Measurements from ENCODE around the gene SAYSD1. TPM values are rescaled to one million over a fixed set of nuclear protein-coding genes. Genes with fewer than 3 reads are reported as not detected.

Gene SAYSD1
- polyA plus RNA-seq, 3 donors, result 4.3 to 15.5 (median 12.0) TPM

DNA sequence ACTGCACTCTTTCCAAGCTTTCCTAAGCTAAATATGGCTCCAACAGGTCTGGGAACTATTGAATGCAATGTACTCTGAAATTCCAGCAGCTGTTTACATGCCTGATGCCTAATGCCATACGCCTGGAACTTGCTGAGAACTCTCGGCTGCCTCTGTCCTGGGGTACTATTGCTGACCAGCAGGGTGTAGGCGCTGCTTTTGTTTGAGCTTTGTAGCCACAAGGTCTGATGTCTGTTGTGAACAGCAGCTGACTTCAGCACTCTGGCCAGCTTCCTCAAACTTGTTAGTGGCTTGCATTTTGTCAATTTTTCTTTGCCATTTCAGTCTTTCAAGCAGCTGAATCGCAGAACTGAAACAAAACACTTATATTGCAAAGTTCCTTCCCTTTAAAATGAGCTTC, 26.7 kb downstream of the SAYSD1 start:
- TF ChIP-seq, protein P1, sequence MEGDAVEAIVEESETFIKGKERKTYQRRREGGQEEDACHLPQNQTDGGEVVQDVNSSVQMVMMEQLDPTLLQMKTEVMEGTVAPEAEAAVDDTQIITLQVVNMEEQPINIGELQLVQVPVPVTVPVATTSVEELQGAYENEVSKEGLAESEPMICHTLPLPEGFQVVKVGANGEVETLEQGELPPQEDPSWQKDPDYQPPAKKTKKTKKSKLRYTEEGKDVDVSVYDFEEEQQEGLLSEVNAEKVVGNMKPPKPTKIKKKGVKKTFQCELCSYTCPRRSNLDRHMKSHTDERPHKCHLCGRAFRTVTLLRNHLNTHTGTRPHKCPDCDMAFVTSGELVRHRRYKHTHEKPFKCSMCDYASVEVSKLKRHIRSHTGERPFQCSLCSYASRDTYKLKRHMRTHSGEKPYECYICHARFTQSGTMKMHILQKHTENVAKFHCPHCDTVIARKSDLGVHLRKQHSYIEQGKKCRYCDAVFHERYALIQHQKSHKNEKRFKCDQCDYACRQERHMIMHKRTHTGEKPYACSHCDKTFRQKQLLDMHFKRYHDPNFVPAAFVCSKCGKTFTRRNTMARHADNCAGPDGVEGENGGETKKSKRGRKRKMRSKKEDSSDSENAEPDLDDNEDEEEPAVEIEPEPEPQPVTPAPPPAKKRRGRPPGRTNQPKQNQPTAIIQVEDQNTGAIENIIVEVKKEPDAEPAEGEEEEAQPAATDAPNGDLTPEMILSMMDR (IDR thresholded peaks at IDR 0.05), result no peak
- H3K9me3 ChIP-seq (replicated peaks in 1 of 2; ENCODE audit: control insufficient read depth in 1 of 2, insufficient read depth in 1 of 2, low read length in 2 of 2), result no peaks in the 10 kb centered on the region
- Mint-ChIP-seq H3K4me3 (no peak overlapping the region), H3K36me3 (peaks cover 0 to 2% of the 10 kb centered on the region in 2 donors), H3K4me1 (peaks cover 2% of the 10 kb centered on the region), H3K27ac (no peak overlapping the region), H3K9me3 (no peaks in the 10 kb centered on the region), H3K27me3 (ENCODE audit: low read depth in 3 of 3) (peaks cover 29 to 61% (median 32%) of the 10 kb centered on the region in 3 donors)
- no peak overlapping the region for H2AFZ ChIP-seq (ENCODE audit: insufficient read depth, low read depth, low read length, poor library complexity, severe bottlenecking)
- peak in 1 of 3 donors; percentile 2 for DNase-seq
- peaks cover 19 to 24% of the 10 kb centered on the region in 2 donors for H3K27me3 ChIP-seq (ENCODE audit: control insufficient read depth in 2 of 2, insufficient read depth in 2 of 2, low read length in 2 of 2)
- no peak overlapping the region for H3K4me2 ChIP-seq (replicated peaks; ENCODE audit: extremely low read depth, low read length, poor library complexity, severe bottlenecking)
- H3K4me1 ChIP-seq (ENCODE audit: control insufficient read depth in 1 of 2, insufficient read depth in 2 of 2, low read length in 2 of 2), result no peaks in the 10 kb centered on the region
- no peaks in the 10 kb centered on the region for H3K79me2 ChIP-seq (ENCODE audit: insufficient read depth, low read length)
- H3K27ac ChIP-seq (ENCODE audit: low read depth in 1 of 2, low read length in 2 of 2), result no peak overlapping the region
- no peaks in the 10 kb centered on the region for H4K20me1 ChIP-seq (ENCODE audit: insufficient read depth, low read length)
- 10% methylated on average over 3 of the region's 4 CpGs for WGBS (ENCODE audit: insufficient coverage)
- H3K4me3 ChIP-seq (replicated peaks in 1 of 3; ENCODE audit: low read depth in 2 of 3, low read length in 3 of 3), result no peak overlapping the region
- no peak overlapping the region for H3K9ac ChIP-seq (ENCODE audit: insufficient read depth, low read length, poor library complexity, severe bottlenecking)
- H3K36me3 ChIP-seq (replicated peaks in 1 of 2; ENCODE audit: control insufficient read depth in 1 of 2, insufficient read depth in 2 of 2, low read length in 2 of 2), result no peaks in the 10 kb centered on the region
- intact Hi-C loops (cut with micrococcal nuclease), result no loop called here

DNA sequence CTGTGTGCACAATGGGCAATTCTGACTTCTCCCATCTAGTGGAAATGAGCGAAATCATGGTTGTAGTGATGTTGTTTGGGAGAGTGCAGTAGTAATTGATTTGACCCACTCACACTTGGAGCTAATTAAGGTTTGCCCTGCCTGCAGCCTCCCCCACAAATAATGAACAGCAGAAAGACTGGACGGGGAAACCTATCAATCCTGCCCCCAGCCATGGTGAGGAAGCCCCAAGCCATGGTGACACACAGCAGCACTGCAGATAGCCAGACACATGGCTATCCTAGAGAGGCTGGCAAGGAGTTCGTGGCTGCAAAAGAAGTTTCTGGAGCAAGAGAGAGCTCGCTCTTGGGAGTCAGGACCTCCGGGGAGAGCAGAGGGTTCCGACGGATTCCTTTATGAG, 27.8 kb downstream of the SAYSD1 start:
- no peak for DNase-seq
- WGBS (ENCODE audit: insufficient coverage), result 80% methylated on average over 1 of the region's 7 CpGs
- no peaks in the 10 kb centered on the region for H3K9me3 Mint-ChIP-seq
- H3K36me3 ChIP-seq (replicated peaks in 1 of 2; ENCODE audit: control insufficient read depth in 1 of 2, insufficient read depth in 2 of 2, low read length in 2 of 2), result no peaks in the 10 kb centered on the region
- H2AFZ ChIP-seq (ENCODE audit: insufficient read depth, low read depth, low read length, poor library complexity, severe bottlenecking), result no peak overlapping the region
- no peaks in the 10 kb centered on the region for H4K20me1 ChIP-seq (ENCODE audit: insufficient read depth, low read length)
- H3K27ac Mint-ChIP-seq, result no peak overlapping the region
- H3K4me3 ChIP-seq (replicated peaks in 1 of 3; ENCODE audit: low read depth in 2 of 3, low read length in 3 of 3), result no peak overlapping the region
- H3K4me1 Mint-ChIP-seq, result peaks cover 2% of the 10 kb centered on the region
- no peak overlapping the region for H3K4me3 Mint-ChIP-seq
- H3K4me1 ChIP-seq (ENCODE audit: control insufficient read depth in 1 of 2, insufficient read depth in 2 of 2, low read length in 2 of 2), result no peaks in the 10 kb centered on the region
- H3K27me3 ChIP-seq (ENCODE audit: control insufficient read depth in 2 of 2, insufficient read depth in 2 of 2, low read length in 2 of 2), result peaks cover 19 to 20% of the 10 kb centered on the region in 2 donors
- peaks cover 0 to 2% of the 10 kb centered on the region in 2 donors for H3K36me3 Mint-ChIP-seq
- no peaks in the 10 kb centered on the region for H3K79me2 ChIP-seq (ENCODE audit: insufficient read depth, low read length)
- no peaks in the 10 kb centered on the region for H3K9me3 ChIP-seq (replicated peaks in 1 of 2; ENCODE audit: control insufficient read depth in 1 of 2, insufficient read depth in 1 of 2, low read length in 2 of 2)
- peaks cover 25 to 57% (median 28%) of the 10 kb centered on the region in 3 donors for H3K27me3 Mint-ChIP-seq (ENCODE audit: low read depth in 3 of 3)
- no peak overlapping the region for H3K9ac ChIP-seq (ENCODE audit: insufficient read depth, low read length, poor library complexity, severe bottlenecking)
- H3K27ac ChIP-seq (ENCODE audit: low read depth in 1 of 2, low read length in 2 of 2), result no peak overlapping the region
- H3K4me2 ChIP-seq (replicated peaks; ENCODE audit: extremely low read depth, low read length, poor library complexity, severe bottlenecking), result no peak overlapping the region
- TF ChIP-seq, protein P1 (IDR thresholded peaks at IDR 0.05), result no peak
- intact Hi-C loops (cut with micrococcal nuclease), result no loop called here

Data from CD14-positive monocyte (primary cell).